Activated CD4-positive, alpha-beta memory T cell treated with anti-CD3 and anti-CD28 coated beads for 36 hours (primary cell): ENCODE data around the gene PXMP2. TPM values are rescaled to one million over a fixed set of nuclear protein-coding genes. Genes with fewer than 3 reads are reported as not detected.

Experiments used
- CTCF ChIA-PET: fragments of 350-600 bp; sonication (Branson Sonifier 250); formaldehyde crosslinking; loops from one replicate; lab custom pipeline; 2021; ENCODE audit warnings: antibody characterized with exemption, inconsistent platforms; lab: Charles Lee
- POLR2A ChIA-PET: fragments of 350-600 bp; sonication (Branson Sonifier 250); formaldehyde crosslinking; loops from one replicate; lab custom pipeline; 2021; ENCODE audit warnings: antibody characterized with exemption; lab: Charles Lee
- DNase-seq: peaks from one replicate; pipeline ENCODE4 v3.0.0-alpha.2; 2020
- H3K27ac Mint-ChIP-seq: one replicate; pipeline ENCODE4 v1.8.0; 2021; ENCODE audit warnings: mixed read lengths
- H3K27me3 Mint-ChIP-seq: one replicate; pipeline ENCODE4 v1.8.0; 2021; ENCODE audit warnings: mixed read lengths
- H3K36me3 Mint-ChIP-seq: one replicate; pipeline ENCODE4 v1.8.0; 2021; ENCODE audit warnings: mixed read lengths
- H3K4me1 Mint-ChIP-seq: one replicate; pipeline ENCODE4 v1.8.0; 2021; ENCODE audit warnings: low read depth, mixed read lengths
- H3K4me3 Mint-ChIP-seq: one replicate; pipeline ENCODE4 v1.8.0; 2021; ENCODE audit warnings: mild to moderate bottlenecking, mixed read lengths
- H3K9me3 Mint-ChIP-seq: one replicate; pipeline ENCODE4 v1.8.0; 2021; ENCODE audit warnings: mixed read lengths
- intact Hi-C: fragments of 100-400 bp; cut with micrococcal nuclease; formaldehyde crosslinking; loops from one replicate; pipeline ENCODE4 v1.15.1; 2023
- total RNA-seq, 2 experiments: library from RNA; stranded (reverse); gene quantifications; one replicate each; pipeline ENCODE4 v1.2.3, GENCODE V29; 2021

PXMP2 gene
- total RNA-seq, 2 experiments from 2014 or later = 17.8 to 20.9 TPM

- Mint-ChIP-seq H3K27me3 (no peaks in the 10 kb centered on the region), H3K4me1 (no peaks in the 10 kb centered on the region), H3K9me3 (no peaks in the 10 kb centered on the region), H3K27ac (peak overlapping the region; percentile 29), H3K36me3 (peaks cover 56% of the 10 kb centered on the region), H3K4me3 (no peak overlapping the region)
- no peak for DNase-seq
- ChIA-PET CTCF (no interaction called here), POLR2A (interaction anchor here (1.0 kb wide), 1 partner anchor 10 kb away, joined by 3 read pairs; the partner anchor contains the start of gene PGAM5)
- intact Hi-C loops = no loop called here
Observed at GRCh38 chr12:132720606-132721345, 33.4 kb downstream of the PXMP2 start.

- POLR2A ChIA-PET = no interaction called here
- no peak overlapping the region for H3K4me3 Mint-ChIP-seq
- H3K27ac Mint-ChIP-seq = no peak overlapping the region
- intact Hi-C loops = no loop called here
- no peaks in the 10 kb centered on the region for H3K27me3 Mint-ChIP-seq
- peaks cover 67% of the 10 kb centered on the region for H3K36me3 Mint-ChIP-seq
- CTCF ChIA-PET = no interaction called here
- no peaks in the 10 kb centered on the region for H3K4me1 Mint-ChIP-seq
- no peak for DNase-seq
- H3K9me3 Mint-ChIP-seq = no peaks in the 10 kb centered on the region
Observed at GRCh38 chr12:132723015-132723763, 35.8 kb downstream of the PXMP2 start.

- Mint-ChIP-seq H3K4me3 (no peak overlapping the region), H3K27me3 (no peaks in the 10 kb centered on the region), H3K4me1 (no peaks in the 10 kb centered on the region), H3K27ac (no peak overlapping the region), H3K36me3 (peaks cover 71% of the 10 kb centered on the region), H3K9me3 (no peaks in the 10 kb centered on the region)
- POLR2A ChIA-PET = no interaction called here
- intact Hi-C loops = no loop called here
- CTCF ChIA-PET = no interaction called here
- DNase-seq = no peak
Observed at GRCh38 chr12:132723764-132724140, 36.4 kb downstream of the PXMP2 start.

- CTCF ChIA-PET = no interaction called here
- H3K36me3 Mint-ChIP-seq = peaks cover 68% of the 10 kb centered on the region
- intact Hi-C loops = no loop called here
- POLR2A ChIA-PET = interaction anchor here (0.5 to 1.1 kb wide), 2 partner anchors 10 to 189 kb away, joined by 3 to 4 read pairs; no protein-coding TSS in a partner anchor
- no peak overlapping the region for H3K4me3 Mint-ChIP-seq
- no peak for DNase-seq
- H3K9me3 Mint-ChIP-seq = no peaks in the 10 kb centered on the region
- H3K27ac Mint-ChIP-seq = no peak overlapping the region
- no peaks in the 10 kb centered on the region for H3K27me3 Mint-ChIP-seq
- H3K4me1 Mint-ChIP-seq = no peaks in the 10 kb centered on the region
Observed at GRCh38 chr12:132724506-132725241, 37.3 kb downstream of the PXMP2 start.

GRCh38 chr12:132726386-132726785 lies 39.0 kb downstream of the PXMP2 start:
- intact Hi-C loops = no loop called here
- DNase-seq = no peak
- CTCF ChIA-PET = no interaction called here
- Mint-ChIP-seq H3K27ac (no peak overlapping the region), H3K9me3 (no peaks in the 10 kb centered on the region), H3K4me3 (no peak overlapping the region), H3K27me3 (no peaks in the 10 kb centered on the region), H3K4me1 (no peaks in the 10 kb centered on the region), H3K36me3 (peaks cover 70% of the 10 kb centered on the region)
- POLR2A ChIA-PET = interaction anchor here (0.5 kb wide), 1 partner anchor 113 kb away, joined by 5 read pairs; no protein-coding TSS in a partner anchor

GRCh38 chr12:132727091-132727794 lies 39.9 kb downstream of the PXMP2 start:
- intact Hi-C loops = no loop called here
- no peak for DNase-seq
- no peaks in the 10 kb centered on the region for H3K27me3 Mint-ChIP-seq
- H3K4me3 Mint-ChIP-seq = no peak overlapping the region
- no peaks in the 10 kb centered on the region for H3K4me1 Mint-ChIP-seq
- H3K27ac Mint-ChIP-seq = no peak overlapping the region
- peaks cover 72% of the 10 kb centered on the region for H3K36me3 Mint-ChIP-seq
- ChIA-PET POLR2A (interaction anchor here (0.5 kb wide), 1 partner anchor 113 kb away, joined by 5 read pairs; no protein-coding TSS in a partner anchor), CTCF (no interaction called here)
- H3K9me3 Mint-ChIP-seq = no peaks in the 10 kb centered on the region

- Mint-ChIP-seq H3K36me3 (peaks cover 78% of the 10 kb centered on the region), H3K9me3 (no peaks in the 10 kb centered on the region), H3K27me3 (no peaks in the 10 kb centered on the region), H3K27ac (no peak overlapping the region), H3K4me1 (no peaks in the 10 kb centered on the region), H3K4me3 (no peak overlapping the region)
- intact Hi-C loops = no loop called here
- ChIA-PET CTCF (no interaction called here), POLR2A (no interaction called here)
- no peak for DNase-seq
Observed at GRCh38 chr12:132728502-132728901, 41.1 kb downstream of the PXMP2 start.

GRCh38 chr12:132729541-132730320 lies 42.3 kb downstream of the PXMP2 start:
- Mint-ChIP-seq H3K27me3 (no peaks in the 10 kb centered on the region), H3K4me3 (no peak overlapping the region), H3K27ac (peak overlapping the region; percentile 57), H3K36me3 (peaks cover 82% of the 10 kb centered on the region), H3K9me3 (no peaks in the 10 kb centered on the region), H3K4me1 (no peaks in the 10 kb centered on the region)
- POLR2A ChIA-PET = no interaction called here
- no peak for DNase-seq
- intact Hi-C loops = no loop called here
- CTCF ChIA-PET = interaction anchor here (1.1 kb wide), 1 partner anchor 17 kb away, joined by 3 read pairs; no protein-coding TSS in a partner anchor

- H3K36me3 Mint-ChIP-seq = peaks cover 83% of the 10 kb centered on the region
- CTCF ChIA-PET = interaction anchor here (0.6 to 1.1 kb wide), 2 partner anchors 17 to 44 kb away, joined by 3 read pairs; no protein-coding TSS in a partner anchor
Observed at GRCh38 chr12:132730353-132730752, 43.0 kb downstream of the PXMP2 start.

GRCh38 chr12:132731574-132731973 lies 44.2 kb downstream of the PXMP2 start:
- peaks cover 82% of the 10 kb centered on the region for H3K36me3 Mint-ChIP-seq
- H3K4me3 Mint-ChIP-seq = no peak overlapping the region
- no peak overlapping the region for H3K27ac Mint-ChIP-seq
- ChIA-PET POLR2A (interaction anchor here (1.7 kb wide), 1 partner anchor 19 kb away, joined by 5 read pairs; no protein-coding TSS in a partner anchor), CTCF (no interaction called here)
- H3K27me3 Mint-ChIP-seq = no peaks in the 10 kb centered on the region
- no peaks in the 10 kb centered on the region for H3K9me3 Mint-ChIP-seq
- intact Hi-C loops = no loop called here
- no peaks in the 10 kb centered on the region for H3K4me1 Mint-ChIP-seq
- DNase-seq = no peak

More at GRCh38 chr12:132730353-132730752, 43.0 kb downstream of the PXMP2 start:
- Mint-ChIP-seq H3K4me3 (no peak overlapping the region), H3K27ac (no peak overlapping the region), H3K4me1 (no peaks in the 10 kb centered on the region), H3K9me3 (no peaks in the 10 kb centered on the region), H3K27me3 (no peaks in the 10 kb centered on the region)
- POLR2A ChIA-PET = interaction anchor here (0.7 to 1.7 kb wide), 2 partner anchors 9 to 20 kb away, joined by 3 to 5 read pairs; no protein-coding TSS in a partner anchor
- no peak for DNase-seq
- intact Hi-C loops = no loop called here

- H3K9me3 Mint-ChIP-seq = no peaks in the 10 kb centered on the region
- DNase-seq = no peak
- H3K27ac Mint-ChIP-seq = no peak overlapping the region
- no peaks in the 10 kb centered on the region for H3K4me1 Mint-ChIP-seq
- CTCF ChIA-PET = no interaction called here
- intact Hi-C loops = no loop called here
- POLR2A ChIA-PET = interaction anchor here (1.1 to 1.3 kb wide), 2 partner anchors 10 to 23 kb away, joined by 3 read pairs; partner anchors contain the start of gene PGAM5
- peaks cover 76% of the 10 kb centered on the region for H3K36me3 Mint-ChIP-seq
- no peaks in the 10 kb centered on the region for H3K27me3 Mint-ChIP-seq
- no peak overlapping the region for H3K4me3 Mint-ChIP-seq
Observed at GRCh38 chr12:132734206-132734605, 46.8 kb downstream of the PXMP2 start.
